ENCODE data around the gene MYO1C.

GRCh38 chr17:1480747-1481465 lies 11.6 kb downstream of the MYO1C start:
- TF ChIP-seq POLR2AphosphoS5 (IDR thresholded peaks at IDR 0.05; ENCODE audit: borderline replicate concordance, low read depth, low read length) (no peak), EZH2 (IDR thresholded peaks at IDR 0.05) (no peak), FOXP2 (optimal IDR thresholded peaks at IDR 0.05; ENCODE audit: control extremely low read depth, extremely low read length, insufficient read depth) (no peak)

Measured in SK-N-MC (cell line).